ENCODE results near the gene MIPOL1. TPM values are rescaled to one million over a fixed set of nuclear protein-coding genes. Genes with fewer than 3 reads are reported as not detected.
A peak's percentile ranks its signal among the peaks of the same experiment; 100 is the strongest.

The MIPOL1 gene
- total RNA-seq, 1 donor from 2014 or later = 8.9 TPM

GRCh38 chr14:37241198-37241597, 43.5 kb downstream of the MIPOL1 start:
- no peaks in the 10 kb centered on the region for H3K4me1 ChIP-seq
- no peaks in the 10 kb centered on the region for H3K27me3 ChIP-seq (ENCODE audit: low read depth)
- no peaks in the 10 kb centered on the region for H3K9me3 ChIP-seq (replicated peaks)
- TF ChIP-seq CTCF (IDR thresholded peaks at IDR 0.05; ENCODE audit: borderline replicate concordance) = no peak
- H3K27ac ChIP-seq (replicated peaks) = no peak overlapping the region
- intact Hi-C loops (cut with micrococcal nuclease) = no loop called here
- no peaks in the 10 kb centered on the region for H3K36me3 ChIP-seq
- no peak for DNase-seq
- no peak overlapping the region for H3K4me3 ChIP-seq

GRCh38 chr14:37246427-37246829, 48.7 kb downstream of the MIPOL1 start:
- Histone ChIP-seq H3K4me3 (no peak overlapping the region), H3K27ac (replicated peaks) (no peak overlapping the region), H3K4me1 (no peaks in the 10 kb centered on the region), H3K36me3 (peaks cover 5% of the 10 kb centered on the region), H3K9me3 (replicated peaks) (no peaks in the 10 kb centered on the region), H3K27me3 (ENCODE audit: low read depth) (no peaks in the 10 kb centered on the region)
- TF ChIP-seq CTCF (IDR thresholded peaks at IDR 0.05; ENCODE audit: borderline replicate concordance) = peak; percentile 84
- no peak for DNase-seq
- intact Hi-C loops (cut with micrococcal nuclease) = loop anchor here (5.0 kb wide), 1 partner anchor 626 kb away; no protein-coding TSS in a partner anchor

GRCh38 chr14:37247791-37248461, 50.2 kb downstream of the MIPOL1 start:
- Histone ChIP-seq H3K4me1 (no peaks in the 10 kb centered on the region), H3K4me3 (no peak overlapping the region), H3K27me3 (ENCODE audit: low read depth) (no peaks in the 10 kb centered on the region), H3K9me3 (replicated peaks) (no peaks in the 10 kb centered on the region), H3K36me3 (peaks cover 5% of the 10 kb centered on the region), H3K27ac (replicated peaks) (no peak overlapping the region)
- no peak for DNase-seq
- intact Hi-C loops (cut with micrococcal nuclease) = loop anchor here (5.0 kb wide), 1 partner anchor 624 kb away; no protein-coding TSS in a partner anchor
- TF ChIP-seq CTCF (IDR thresholded peaks at IDR 0.05; ENCODE audit: borderline replicate concordance) = no peak

- intact Hi-C loops (cut with micrococcal nuclease) = no loop called here
- H3K27ac ChIP-seq (replicated peaks) = no peak overlapping the region
- H3K4me1 ChIP-seq = no peaks in the 10 kb centered on the region
These were observed 54.0 kb downstream of the MIPOL1 start for GRCh38 chr14:37251775-37252174.

GRCh38 chr14:37252434-37252833, 54.7 kb downstream of the MIPOL1 start:
- Histone ChIP-seq H3K27me3 (ENCODE audit: low read depth) (no peaks in the 10 kb centered on the region), H3K4me3 (no peak overlapping the region), H3K9me3 (replicated peaks) (no peaks in the 10 kb centered on the region), H3K4me1 (no peaks in the 10 kb centered on the region), H3K27ac (replicated peaks) (no peak overlapping the region), H3K36me3 (peaks cover 5% of the 10 kb centered on the region)
- TF ChIP-seq CTCF (IDR thresholded peaks at IDR 0.05; ENCODE audit: borderline replicate concordance) = no peak
- DNase-seq = no peak
- intact Hi-C loops (cut with micrococcal nuclease) = no loop called here

More at GRCh38 chr14:37251775-37252174, 54.0 kb downstream of the MIPOL1 start:
- H3K9me3 ChIP-seq (replicated peaks) = no peaks in the 10 kb centered on the region
- no peak for DNase-seq
- H3K4me3 ChIP-seq = no peak overlapping the region
- TF ChIP-seq CTCF (IDR thresholded peaks at IDR 0.05; ENCODE audit: borderline replicate concordance) = no peak
- no peaks in the 10 kb centered on the region for H3K27me3 ChIP-seq (ENCODE audit: low read depth)
- H3K36me3 ChIP-seq = peaks cover 5% of the 10 kb centered on the region
